LNCaP clone FGC (cell line): ENCODE results near the gene MAPKAPK5.

Experiments
- DNase-seq: peaks from one replicate; pipeline ENCODE4 v3.0.0-alpha.2; 2011; ENCODE audit warnings: low read depth
- H3K4me3 ChIP-seq: 2 replicates; pipeline ENCODE4 v1.5.1; 2011; ENCODE audit warnings: mild to moderate bottlenecking, low read depth, low read length, control low read depth
- TF ChIP-seq, protein P1 (sequence below): IDR thresholded peaks from 2 replicates; pipeline ENCODE4 v1.5.1; 2012; ENCODE audit warnings: mild to moderate bottlenecking; ENCODE audit not compliant: control insufficient read depth, insufficient read depth; ENCODE audit errors: extremely low read depth

The MAPKAPK5 gene, protein sequence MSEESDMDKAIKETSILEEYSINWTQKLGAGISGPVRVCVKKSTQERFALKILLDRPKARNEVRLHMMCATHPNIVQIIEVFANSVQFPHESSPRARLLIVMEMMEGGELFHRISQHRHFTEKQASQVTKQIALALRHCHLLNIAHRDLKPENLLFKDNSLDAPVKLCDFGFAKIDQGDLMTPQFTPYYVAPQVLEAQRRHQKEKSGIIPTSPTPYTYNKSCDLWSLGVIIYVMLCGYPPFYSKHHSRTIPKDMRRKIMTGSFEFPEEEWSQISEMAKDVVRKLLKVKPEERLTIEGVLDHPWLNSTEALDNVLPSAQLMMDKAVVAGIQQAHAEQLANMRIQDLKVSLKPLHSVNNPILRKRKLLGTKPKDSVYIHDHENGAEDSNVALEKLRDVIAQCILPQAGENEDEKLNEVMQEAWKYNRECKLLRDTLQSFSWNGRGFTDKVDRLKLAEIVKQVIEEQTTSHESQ

DNA sequence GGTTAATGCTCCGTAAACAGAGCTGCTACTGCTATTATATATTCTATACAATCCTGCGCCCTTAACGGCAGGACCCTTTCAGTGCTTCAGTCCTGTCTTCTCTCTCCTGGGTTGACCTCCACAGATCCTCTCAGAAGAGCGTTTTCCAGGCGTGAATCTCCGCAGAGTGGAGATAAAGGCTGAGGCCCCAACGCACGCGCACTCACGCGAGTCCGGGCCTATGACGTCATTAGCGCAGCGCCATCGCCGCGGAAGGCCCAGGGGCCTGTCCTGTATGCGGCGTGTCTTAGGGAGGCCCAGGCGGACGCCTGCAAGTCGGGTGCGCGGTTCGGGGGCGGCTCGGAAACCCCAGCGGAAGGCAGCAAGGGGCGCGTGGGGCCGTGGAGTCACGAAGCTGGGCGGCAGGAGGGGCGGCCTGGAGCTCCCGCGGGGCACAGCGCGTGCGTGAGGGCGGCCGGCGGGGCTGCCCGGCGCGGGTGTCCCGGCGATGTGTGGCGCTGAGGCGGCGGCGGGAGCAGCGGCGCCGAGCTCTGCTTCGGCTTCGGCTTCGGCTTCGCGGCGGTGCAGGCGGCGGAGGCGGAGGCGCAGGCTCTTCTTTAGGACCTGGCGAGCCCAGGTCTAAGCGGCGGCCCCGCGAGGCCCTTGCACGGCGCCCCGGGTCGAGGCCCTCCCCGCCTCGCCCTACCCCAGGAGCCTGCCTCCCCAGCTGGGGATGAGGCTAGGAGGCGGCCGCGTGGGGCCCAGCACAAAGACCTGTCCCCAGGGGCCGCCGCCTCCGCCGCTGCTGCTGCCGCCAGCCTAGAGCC, at the start of gene MAPKAPK5:
TSS of gene MAPKAPK5 (plus strand) at position 479 of the 806 bp plus-strand sequence. CDS start 506 bp downstream, outside the sequence.
- H3K4me3 ChIP-seq = peak within 1 kb of the TSS; percentile 90
- TF ChIP-seq, protein P1, sequence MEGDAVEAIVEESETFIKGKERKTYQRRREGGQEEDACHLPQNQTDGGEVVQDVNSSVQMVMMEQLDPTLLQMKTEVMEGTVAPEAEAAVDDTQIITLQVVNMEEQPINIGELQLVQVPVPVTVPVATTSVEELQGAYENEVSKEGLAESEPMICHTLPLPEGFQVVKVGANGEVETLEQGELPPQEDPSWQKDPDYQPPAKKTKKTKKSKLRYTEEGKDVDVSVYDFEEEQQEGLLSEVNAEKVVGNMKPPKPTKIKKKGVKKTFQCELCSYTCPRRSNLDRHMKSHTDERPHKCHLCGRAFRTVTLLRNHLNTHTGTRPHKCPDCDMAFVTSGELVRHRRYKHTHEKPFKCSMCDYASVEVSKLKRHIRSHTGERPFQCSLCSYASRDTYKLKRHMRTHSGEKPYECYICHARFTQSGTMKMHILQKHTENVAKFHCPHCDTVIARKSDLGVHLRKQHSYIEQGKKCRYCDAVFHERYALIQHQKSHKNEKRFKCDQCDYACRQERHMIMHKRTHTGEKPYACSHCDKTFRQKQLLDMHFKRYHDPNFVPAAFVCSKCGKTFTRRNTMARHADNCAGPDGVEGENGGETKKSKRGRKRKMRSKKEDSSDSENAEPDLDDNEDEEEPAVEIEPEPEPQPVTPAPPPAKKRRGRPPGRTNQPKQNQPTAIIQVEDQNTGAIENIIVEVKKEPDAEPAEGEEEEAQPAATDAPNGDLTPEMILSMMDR = no peak
- peak; percentile 87 for DNase-seq

DNA sequence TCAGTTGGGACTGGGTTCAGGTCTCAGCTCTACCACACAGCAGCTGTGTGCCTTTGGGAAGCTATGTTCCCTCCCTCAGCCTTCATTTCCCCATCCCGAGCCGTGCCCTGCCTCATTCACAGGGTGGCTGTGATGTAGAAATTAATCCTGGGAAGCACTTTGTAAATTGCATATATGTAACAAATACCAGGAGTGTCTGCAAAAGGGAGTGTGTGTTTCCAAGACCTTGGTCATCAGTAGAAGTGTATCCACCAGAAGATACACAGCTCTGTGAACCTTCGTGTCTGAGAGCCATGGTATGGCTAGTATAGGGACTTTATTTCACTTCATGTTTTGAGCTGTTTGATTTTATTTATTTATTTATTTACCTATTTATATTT, 49.2 kb upstream of the MAPKAPK5 start:
- no peak overlapping the region for H3K4me3 ChIP-seq
- DNase-seq = no peak
- TF ChIP-seq, protein P1 = no peak

DNA sequence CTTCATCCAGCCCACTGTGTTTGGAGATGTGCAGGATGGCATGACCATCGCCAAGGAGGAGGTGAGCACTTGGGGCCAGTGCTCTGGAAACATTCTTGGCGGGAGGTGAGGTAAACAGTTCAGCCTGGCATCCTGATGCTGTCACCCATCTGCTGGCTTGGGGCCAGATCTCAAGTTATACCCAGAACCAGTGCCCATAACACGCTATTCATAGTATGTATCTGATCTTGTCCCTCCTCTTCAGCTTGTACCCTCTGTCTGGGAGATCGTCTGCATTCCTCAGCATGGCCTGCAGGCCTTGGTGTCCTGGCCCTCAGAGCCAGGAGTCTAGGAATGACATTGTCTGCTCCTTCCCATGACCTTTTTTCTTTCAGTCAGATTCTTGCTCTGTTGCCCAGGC, 43.8 kb upstream of the MAPKAPK5 start:
- H3K4me3 ChIP-seq = no peak overlapping the region
- TF ChIP-seq, protein P1 = no peak
- no peak for DNase-seq

DNA sequence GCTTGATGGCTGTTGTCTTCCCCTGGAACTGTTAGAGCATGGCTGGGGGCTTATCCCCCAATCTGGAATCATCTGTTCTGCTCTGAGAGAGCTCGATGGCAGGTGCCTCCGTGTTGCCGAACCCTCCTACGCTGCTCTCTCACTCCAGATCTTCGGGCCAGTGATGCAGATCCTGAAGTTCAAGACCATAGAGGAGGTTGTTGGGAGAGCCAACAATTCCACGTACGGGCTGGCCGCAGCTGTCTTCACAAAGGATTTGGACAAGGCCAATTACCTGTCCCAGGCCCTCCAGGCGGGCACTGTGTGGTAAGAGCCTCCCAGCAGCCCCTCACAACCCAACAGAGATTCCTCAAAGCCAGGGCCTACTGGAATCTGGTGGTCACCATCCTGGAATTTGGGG, 42.3 kb upstream of the MAPKAPK5 start:
- H3K4me3 ChIP-seq = no peak overlapping the region
- DNase-seq = no peak
- TF ChIP-seq, protein P1 = no peak

DNA sequence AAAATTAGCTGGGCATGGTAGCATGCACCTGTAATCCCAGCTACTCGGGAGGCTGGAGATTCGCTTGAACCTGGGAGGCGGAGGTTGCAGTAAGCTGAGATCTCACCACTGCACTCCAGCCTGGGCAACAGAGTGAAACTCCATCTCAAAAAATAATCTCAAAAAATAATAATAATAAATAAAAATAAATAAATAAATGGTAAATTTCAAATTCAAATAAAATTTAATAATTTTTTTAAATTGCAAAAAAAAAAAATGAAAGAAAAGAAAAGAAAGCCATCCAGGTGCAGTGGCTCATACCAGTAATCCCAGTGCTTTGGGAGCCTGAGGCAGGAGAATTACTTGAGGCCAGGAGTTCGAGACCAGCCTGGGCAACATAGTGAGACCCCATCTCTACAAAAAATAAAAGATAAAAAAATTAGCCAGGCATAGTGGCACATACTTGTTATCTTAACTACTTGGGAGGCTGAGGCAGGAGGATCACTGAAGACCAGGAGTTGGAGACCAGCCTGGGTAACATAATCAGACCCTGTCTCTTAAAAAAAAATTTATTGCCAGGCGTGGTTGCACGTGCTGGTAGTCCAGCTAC, 38.9 kb upstream of the MAPKAPK5 start:
- TF ChIP-seq, protein P1 = no peak
- no peak overlapping the region for H3K4me3 ChIP-seq
- DNase-seq = no peak

DNA sequence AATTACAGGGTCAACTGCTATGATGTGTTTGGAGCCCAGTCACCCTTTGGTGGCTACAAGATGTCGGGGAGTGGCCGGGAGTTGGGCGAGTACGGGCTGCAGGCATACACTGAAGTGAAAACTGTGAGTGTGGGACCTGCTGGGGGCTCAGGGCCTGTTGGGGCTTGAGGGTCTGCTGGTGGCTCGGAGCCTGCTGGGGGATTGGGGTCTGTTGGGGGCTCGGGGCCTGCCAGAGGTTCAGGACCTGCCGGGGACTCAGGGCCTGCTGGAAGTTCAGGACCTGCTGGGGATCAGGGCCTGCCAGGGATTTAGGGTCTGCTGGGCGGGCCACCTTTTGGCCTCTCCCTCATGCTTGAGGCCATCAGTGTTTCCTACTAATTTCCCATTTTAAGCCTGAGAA, 38.2 kb upstream of the MAPKAPK5 start:
- no peak overlapping the region for H3K4me3 ChIP-seq
- no peak for DNase-seq
- TF ChIP-seq, protein P1 = no peak
